HL-60/S4 (cell line): ENCODE data around the gene ZDHHC11B.

Experiments used
- in situ Hi-C: fragments of 300-500 bp; cut with MboI; formaldehyde crosslinking; loops from 2 replicates; pipeline ENCODE4 v1.14.3; 2022; ENCODE audit warnings: low sequenced_read_pairs

ZDHHC11B gene

GRCh38 chr5:674630-675011, 109.9 kb downstream of the ZDHHC11B start:
- in situ Hi-C loops = no loop called here

DNA sequence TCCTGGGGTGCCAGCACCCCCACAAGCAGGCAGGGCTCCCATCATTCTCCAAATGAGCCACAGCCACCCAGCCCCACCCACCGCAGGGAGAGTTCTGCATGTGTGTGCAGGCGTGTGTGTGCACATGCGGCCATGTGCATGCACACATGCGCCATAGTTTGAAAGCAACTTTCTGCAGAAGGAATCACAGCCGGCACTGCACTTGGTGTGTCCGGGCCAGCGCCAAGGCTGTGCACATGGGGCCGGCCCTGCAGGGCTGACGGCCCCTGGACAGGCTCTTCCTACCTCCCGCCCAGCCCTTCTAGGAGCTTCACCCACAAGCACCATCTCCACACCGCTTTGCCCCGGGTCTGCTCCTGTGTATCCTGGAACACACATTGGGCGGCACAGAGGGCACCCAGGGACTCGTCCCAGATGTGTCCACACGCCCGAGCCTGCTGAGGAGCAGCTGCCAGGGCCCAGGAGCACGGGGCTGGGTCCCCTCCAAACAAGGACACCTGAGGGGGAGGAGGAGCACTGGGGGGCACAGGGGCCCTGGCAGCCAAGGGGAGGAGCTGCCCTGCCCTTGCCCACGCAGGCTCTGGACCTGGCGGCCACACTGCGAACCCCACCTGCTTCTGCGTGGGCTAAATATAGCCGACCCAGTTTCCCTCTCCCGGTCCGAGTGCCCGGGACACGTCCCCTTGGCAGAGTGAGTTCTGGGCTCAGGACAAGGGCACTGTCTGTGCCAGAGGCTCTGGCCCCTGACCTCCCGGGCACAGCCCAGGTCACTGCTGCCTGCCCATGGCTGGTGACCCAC, 110.5 kb downstream of the ZDHHC11B start:
- in situ Hi-C loops = no loop called here

GRCh38 chr5:673161-673830, 111.2 kb downstream of the ZDHHC11B start:
- in situ Hi-C loops = no loop called here

DNA sequence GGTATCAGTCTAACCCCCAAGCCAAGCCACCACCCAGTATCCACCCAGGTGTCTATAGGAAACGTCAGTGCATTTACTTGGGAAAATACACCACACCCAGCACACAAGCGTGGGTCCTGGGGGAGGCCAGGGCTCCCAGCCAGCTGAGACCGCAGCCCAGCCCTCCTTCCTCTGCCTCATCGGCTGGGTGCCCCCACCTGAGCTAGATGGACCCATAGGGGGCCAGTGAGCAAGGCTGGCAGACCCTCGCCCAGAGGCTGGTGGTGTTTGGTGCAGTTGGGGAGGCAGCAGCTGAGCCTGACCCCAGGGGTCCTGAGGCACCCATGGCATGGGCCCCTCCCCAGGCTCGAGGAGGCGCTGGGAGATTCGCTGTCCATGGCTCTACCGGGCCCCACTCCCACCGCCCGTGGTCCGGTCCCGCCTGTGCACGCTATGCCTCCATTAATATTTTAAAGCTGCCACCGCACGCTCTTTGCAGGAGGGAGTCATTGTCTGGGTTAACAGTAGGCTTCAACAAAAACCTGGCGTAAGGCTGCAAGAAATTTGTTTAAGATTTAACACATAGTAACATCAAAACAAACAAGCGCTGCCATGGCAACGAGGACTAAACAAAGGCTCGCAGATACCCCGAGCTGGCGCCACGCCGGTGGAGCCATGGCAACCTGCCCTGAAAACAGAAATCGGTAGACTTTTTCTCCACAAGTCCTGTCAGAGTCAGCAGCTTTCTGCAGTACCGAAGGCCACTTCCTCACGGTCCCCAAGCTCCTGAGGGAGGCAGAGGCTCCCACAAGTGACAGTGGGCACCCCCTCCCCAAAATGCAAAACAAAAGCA, 112.0 kb downstream of the ZDHHC11B start:
- in situ Hi-C loops = no loop called here

DNA sequence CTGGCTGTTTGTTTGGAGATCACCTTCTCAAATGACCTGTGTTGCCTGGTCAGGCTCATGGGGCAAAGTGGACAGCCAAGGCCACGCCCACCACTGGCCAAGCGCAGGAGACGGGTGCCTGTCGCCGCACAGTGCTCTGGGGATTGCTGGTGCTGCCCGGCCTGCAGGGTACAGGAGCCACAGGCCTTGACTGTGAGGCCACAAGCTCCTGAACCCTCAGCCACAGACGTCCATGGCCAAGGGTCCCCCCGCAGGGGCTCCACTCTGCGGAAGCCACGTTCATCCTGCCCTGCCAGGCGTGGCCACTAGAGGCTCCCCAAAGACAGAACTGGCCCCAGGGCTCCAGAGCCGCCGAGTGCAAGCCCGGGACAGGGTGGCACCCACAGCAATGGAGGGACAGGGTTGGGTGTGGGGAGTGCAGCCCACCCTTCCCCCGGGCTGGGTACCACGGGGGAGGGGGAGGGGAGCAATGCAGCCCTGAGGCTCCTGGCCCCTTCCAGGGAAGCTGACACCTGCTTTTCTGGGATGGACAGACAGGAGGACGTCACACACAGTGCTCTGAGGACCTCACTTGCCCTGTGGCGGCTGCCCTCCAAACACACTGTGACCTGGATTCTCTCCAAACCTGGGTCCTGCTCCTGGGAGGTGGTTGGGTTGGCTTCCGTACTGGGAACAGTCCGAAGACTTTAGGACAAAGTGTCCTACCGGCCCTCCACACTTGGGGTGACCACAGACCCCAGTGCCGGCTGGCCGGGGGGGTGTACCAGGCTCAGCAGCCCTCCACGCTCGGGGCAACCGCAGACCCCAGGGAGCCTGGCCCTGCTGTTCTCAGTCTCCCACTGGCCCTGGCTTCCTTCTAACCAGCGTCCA, 112.8 kb downstream of the ZDHHC11B start:
- in situ Hi-C loops = no loop called here

GRCh38 chr5:670396-671270, 113.9 kb downstream of the ZDHHC11B start:
- in situ Hi-C loops = no loop called here

DNA sequence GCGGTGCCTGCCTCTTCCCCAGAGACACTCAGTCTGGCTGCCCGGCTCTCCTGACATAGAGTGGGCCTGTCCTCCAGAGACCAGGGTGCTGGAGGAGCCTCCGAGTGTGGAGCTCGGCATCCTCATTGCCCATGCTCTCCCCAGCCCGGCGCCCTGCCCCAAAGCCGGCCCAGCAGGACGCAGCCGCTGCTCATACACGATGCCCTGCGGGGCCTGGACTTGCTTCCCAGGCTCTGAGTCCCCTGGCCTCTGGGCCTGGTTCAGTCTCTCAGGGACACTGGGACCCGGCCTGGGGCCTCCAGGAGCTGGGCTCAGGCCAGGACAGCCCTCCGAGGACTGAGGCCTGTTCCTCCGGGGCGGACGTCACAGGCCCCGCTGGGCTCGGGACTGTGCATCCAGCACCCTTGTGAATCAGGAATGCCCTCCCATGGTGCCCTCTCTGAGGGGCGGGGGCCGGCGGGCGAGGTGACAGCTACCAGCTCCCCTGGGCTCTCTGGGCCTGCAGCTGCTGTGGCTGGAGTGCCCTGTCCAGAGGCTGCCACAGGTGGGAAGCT, 114.6 kb downstream of the ZDHHC11B start:
- in situ Hi-C loops = no loop called here

DNA sequence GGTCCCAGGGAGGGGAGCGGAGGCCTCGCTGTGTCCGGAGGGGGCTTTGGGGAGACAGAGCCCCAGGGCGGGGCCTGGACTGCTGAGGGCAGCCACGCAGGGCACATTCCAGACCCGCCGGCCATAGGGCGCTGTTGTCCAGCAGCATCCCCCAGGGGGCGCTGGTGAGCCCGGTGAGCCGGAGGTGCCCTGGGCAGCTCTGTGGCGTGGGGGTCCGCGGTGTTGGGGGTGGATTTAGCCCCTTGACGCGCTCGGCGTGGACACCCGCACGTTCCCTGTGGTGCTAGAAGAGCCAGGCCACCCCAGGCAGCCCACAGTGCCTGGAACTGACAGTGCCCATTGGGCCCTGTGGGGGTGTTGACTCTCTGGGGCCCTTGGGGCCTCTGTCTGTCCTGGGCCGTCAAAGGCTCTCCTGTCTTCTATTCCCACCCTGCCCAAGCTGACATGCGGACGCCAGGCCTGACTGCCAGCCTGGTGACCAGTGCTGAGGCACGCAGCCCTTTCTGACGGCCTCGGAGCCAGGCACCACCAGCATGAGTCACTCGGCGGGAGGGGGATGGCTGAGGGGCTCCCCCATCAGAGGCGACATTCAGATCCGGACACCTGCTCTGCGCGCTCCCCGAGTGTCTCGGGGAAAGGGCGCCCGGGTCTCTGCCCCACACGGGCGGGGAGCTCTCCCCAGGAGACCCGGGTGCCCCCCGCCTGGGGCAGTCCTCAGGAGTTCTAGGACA, 115.3 kb downstream of the ZDHHC11B start:
- in situ Hi-C loops = no loop called here

DNA sequence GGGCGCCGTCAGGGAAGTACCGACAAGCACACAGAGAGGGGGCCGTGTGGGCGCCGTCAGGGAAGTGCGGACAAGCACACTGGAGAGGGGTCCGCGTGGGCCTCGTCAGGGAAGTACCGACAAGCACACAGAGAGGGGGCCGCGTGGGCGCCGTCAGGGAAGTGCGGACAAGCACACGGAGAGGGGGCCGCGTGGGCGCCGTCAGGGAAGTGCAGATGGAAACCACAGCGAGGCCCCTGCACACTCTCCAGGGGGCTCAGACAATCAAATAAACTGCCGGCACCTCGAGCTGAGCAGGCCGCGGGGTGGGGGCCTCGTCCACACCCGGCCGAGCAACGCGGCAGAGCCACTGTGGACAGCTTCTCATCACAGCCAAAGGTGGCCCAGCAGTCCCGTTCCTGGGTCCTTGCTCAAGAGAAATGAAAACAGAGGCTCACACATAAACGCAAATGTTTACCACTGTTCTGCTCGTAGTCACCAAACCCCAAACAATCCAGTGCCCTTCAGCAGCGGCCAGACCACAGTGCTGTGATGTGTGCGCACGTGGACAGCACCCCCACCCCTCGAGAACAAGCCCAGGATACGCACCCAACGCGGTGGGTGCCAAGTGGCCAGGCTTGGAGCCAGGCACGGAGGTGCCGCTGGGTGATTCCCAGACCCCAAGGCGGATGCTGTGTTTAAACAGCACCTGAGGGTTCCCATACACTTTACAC, 116.1 kb downstream of the ZDHHC11B start:
- in situ Hi-C loops = no loop called here

DNA sequence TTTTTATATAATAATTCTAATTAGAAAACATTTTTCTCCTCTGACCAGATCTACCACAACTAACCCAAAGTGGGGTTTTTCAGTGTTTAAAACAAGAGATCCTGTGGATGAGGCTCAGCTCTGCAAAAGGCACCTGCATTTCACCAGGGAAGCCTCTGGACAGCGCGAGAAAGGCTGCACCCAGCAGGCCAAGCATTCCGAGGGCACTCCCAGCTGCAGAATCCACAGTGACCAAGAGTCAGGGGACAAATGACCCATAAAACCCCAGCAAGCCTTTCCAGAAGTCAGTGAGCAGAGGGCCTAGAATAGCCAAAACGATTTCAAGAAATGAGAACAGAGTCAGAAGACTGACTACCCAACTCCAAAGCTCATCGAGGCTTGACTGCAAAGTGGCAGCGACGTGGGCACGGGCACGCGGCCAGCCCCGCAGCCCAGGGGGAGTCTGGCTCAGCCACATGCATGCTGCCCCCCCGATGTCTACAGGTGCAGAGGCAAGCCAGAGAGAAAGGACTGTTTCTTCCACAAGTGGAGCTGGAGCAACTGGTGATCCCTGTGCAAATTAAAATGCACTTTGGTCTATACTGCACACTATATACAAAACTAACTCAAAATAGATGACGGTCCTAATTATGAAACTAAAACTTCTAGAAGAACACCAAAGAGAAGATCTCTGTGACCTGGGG, 117.6 kb downstream of the ZDHHC11B start:
- in situ Hi-C loops = no loop called here

DNA sequence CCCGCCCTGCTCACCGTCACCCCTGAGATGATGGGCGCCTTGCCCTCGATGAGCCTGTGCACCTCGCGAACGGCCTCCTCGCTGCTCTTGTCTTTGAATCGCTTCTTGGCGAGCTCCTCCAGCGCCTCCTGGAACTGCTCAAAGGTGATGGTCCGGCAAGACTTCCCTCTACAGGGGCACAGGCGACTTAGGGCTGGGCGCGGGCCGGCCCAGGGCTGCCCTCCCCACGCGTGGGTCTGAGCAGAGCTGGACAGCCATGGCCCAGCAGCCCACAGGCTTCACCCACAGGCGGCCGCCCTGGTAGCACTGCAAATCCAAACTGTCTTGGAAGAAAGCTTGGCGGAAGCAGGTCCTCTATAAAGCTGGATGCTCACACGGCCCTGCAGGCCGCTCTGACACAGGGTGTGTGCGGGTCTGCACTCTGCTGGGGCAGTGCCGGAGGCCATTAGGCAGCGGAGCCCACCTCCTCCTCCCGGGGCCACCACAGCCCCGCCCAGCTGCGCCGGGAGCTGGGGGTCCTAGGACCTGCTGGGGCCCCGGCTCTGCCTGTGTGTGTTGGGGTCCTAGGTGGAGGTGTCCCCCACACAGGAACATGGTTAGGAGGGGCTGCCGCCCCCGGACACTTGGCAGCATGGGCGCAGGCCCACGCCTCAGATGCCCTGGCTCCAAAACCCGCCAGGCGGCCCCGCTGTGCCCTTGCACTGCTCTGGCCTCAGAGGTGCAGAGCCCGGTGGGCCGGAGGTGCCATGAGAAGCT, 118.4 kb downstream of the ZDHHC11B start:
- in situ Hi-C loops = no loop called here

GRCh38 chr5:665541-665955, 119.0 kb downstream of the ZDHHC11B start:
- in situ Hi-C loops = no loop called here

DNA sequence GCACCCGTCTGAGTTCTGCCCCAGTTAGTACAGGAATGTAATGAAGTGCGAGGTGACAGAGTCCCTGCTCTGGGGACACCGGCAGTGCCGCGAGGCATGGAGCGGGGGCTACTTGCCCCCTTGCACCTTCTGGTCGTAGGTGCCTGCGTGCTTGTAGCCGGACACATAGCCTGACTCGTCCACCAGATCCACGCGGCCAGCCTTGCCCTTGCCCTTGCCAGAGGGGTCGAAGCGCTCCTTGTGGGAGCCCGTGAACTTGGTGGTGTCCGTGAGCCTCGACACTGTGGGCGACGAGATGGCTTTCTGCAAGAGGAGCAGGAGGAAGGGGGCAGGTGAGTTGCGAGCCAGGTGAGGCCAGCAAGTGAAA, 119.6 kb downstream of the ZDHHC11B start:
- in situ Hi-C loops = no loop called here

- in situ Hi-C loops = no loop called here
Observed at GRCh38 chr5:664343-664993, 120.1 kb downstream of the ZDHHC11B start.

- in situ Hi-C loops = no loop called here
Observed at GRCh38 chr5:663436-664342, 120.8 kb downstream of the ZDHHC11B start.
